ENCODE results near the gene CDK17. TPM values are rescaled to one million over a fixed set of nuclear protein-coding genes. Genes with fewer than 3 reads are reported as not detected.
A peak's percentile ranks its signal among the peaks of the same experiment; 100 is the strongest.

The CDK17 gene
- 10 to 100 TPM; 34.7 to 79.5 TPM for total RNA-seq

DNA sequence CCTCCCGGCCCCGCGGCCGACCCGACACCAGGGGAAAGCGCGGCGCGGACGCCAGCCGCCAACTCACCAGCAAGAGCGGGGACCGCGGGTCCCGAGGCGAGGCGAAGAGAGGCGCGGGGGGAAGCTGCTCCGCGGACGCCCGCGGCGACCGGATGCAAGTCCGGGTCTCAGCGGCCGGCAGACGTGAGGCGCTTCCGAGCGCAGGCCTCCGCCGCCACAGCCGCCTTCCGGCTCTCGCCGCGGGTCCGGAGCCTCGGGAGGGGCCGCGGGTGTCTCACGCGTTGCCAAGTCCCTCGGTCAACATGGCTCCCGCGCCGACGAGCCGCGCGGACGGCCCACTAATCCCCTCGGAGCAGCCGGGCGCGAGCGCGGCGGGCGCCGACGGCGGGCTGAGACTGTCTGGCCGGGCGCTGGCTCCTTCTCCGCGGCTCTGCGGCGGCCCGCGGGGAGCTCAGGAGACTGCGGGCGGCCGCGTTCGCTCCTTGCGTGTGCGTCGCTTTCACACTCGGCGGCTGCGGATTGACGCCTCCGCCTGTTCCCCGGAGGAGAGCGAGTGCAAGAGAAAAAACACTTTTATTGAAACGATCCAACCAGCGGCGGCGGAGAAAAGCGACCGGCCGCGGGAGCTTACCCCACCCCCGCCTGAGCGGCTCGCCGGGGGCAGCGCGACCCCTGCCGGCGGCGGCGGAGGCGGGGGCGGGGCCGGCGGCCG lies at the start of gene CDK17:
Gene CDK17, minus strand, starts transcription at position 521 of the 712 bp plus-strand sequence. CDS start 65,603 bp downstream, outside the sequence.
- 0% methylated on average over 9 of the region's 112 CpGs for WGBS
- H3K27me3 ChIP-seq (replicated peaks; ENCODE audit: insufficient read depth): no peaks in the 10 kb centered on the region
- H3K36me3 ChIP-seq: no peaks in the 10 kb centered on the region
- H3K4me1 ChIP-seq (replicated peaks): no peaks in the 10 kb centered on the region
- H3K27ac ChIP-seq: peak within 1 kb of the TSS; percentile 96 to 97
- H3K4me3 ChIP-seq: peak within 1 kb of the TSS; percentile 87 to 95
- TF ChIP-seq, protein P1, sequence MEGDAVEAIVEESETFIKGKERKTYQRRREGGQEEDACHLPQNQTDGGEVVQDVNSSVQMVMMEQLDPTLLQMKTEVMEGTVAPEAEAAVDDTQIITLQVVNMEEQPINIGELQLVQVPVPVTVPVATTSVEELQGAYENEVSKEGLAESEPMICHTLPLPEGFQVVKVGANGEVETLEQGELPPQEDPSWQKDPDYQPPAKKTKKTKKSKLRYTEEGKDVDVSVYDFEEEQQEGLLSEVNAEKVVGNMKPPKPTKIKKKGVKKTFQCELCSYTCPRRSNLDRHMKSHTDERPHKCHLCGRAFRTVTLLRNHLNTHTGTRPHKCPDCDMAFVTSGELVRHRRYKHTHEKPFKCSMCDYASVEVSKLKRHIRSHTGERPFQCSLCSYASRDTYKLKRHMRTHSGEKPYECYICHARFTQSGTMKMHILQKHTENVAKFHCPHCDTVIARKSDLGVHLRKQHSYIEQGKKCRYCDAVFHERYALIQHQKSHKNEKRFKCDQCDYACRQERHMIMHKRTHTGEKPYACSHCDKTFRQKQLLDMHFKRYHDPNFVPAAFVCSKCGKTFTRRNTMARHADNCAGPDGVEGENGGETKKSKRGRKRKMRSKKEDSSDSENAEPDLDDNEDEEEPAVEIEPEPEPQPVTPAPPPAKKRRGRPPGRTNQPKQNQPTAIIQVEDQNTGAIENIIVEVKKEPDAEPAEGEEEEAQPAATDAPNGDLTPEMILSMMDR (IDR thresholded peaks at IDR 0.05): peak; percentile 16 to 77 (median 60)
- TF ChIP-seq POLR2AphosphoS5 (IDR thresholded peaks at IDR 0.05) (peak; percentile 28), POLR2A (IDR thresholded peaks at IDR 0.05) (peak; percentile 67)
- peak; percentile 77 for DNase-seq (ENCODE audit: low spot score)
- no peaks in the 10 kb centered on the region for H3K9me3 ChIP-seq
- intact Hi-C loops (cut with DNase I): loop anchor here (5.0 to 10.0 kb wide), 6 partner anchors 55 to 335 kb away; no protein-coding TSS in a partner anchor

DNA sequence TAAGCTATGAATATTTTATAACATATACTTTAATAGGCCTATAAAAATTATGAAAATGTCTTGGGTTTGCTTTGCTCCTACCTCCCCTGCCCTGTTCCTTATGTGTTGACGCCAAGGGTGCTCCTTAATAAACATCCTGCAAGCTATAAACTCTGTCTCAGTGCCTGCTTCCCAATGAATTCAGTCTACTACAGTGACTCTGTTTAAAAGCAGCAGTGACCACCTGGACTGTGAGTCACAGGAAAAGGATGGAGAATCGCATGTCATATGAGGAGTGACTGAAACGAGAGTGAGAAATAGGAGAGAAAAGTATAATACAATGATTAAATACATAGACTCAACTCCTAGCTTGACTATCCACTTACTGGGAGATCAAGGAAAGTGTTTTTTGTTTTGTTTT lies 48.1 kb upstream of the CDK17 start:
- intact Hi-C loops (cut with DNase I): no loop called here
- no peaks in the 10 kb centered on the region for H3K27me3 ChIP-seq (replicated peaks; ENCODE audit: insufficient read depth)
- H3K4me1 ChIP-seq (replicated peaks): no peaks in the 10 kb centered on the region
- no peak overlapping the region for H3K27ac ChIP-seq
- H3K9me3 ChIP-seq: no peaks in the 10 kb centered on the region
- H3K36me3 ChIP-seq: no peaks in the 10 kb centered on the region
- H3K4me3 ChIP-seq: no peak overlapping the region
- peak; percentile 9 for DNase-seq (ENCODE audit: low spot score)
- WGBS: 53% methylated on average over 3 of the region's 3 CpGs
- TF ChIP-seq POLR2A (IDR thresholded peaks at IDR 0.05) (no peak), POLR2AphosphoS5 (IDR thresholded peaks at IDR 0.05) (peak; percentile 49)
- TF ChIP-seq, protein P1 (IDR thresholded peaks at IDR 0.05): no peak

DNA sequence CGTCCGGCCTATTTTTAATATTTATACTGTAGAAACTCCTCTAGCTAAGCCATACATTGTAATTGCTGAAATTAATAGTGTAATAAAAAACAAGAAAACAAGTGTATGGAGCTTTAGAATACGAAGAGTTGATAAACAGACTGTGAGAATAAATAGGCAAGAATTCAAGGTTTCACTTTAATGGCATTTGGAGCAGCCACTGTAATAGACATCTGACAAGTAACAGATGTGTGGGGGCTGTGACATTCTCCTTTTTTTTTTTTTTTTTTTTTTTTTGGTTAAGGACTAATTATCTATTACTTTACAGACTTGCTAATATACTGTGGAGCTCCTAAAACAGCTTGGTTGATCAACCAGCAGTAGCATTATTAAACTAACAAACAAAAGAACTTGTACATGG lies 47.0 kb upstream of the CDK17 start:
- Histone ChIP-seq H3K9me3 (no peaks in the 10 kb centered on the region), H3K27ac (no peak overlapping the region), H3K36me3 (no peaks in the 10 kb centered on the region), H3K27me3 (replicated peaks; ENCODE audit: insufficient read depth) (no peaks in the 10 kb centered on the region), H3K4me1 (replicated peaks) (no peaks in the 10 kb centered on the region), H3K4me3 (no peak overlapping the region)
- intact Hi-C loops (cut with DNase I): no loop called here
- no peak for DNase-seq (ENCODE audit: low spot score)
- TF ChIP-seq, protein P1 (IDR thresholded peaks at IDR 0.05): no peak
- TF ChIP-seq POLR2A (IDR thresholded peaks at IDR 0.05): no peak
- no peak for TF ChIP-seq POLR2AphosphoS5 (IDR thresholded peaks at IDR 0.05)
- 90% methylated on average over 3 of the region's 3 CpGs for WGBS

DNA sequence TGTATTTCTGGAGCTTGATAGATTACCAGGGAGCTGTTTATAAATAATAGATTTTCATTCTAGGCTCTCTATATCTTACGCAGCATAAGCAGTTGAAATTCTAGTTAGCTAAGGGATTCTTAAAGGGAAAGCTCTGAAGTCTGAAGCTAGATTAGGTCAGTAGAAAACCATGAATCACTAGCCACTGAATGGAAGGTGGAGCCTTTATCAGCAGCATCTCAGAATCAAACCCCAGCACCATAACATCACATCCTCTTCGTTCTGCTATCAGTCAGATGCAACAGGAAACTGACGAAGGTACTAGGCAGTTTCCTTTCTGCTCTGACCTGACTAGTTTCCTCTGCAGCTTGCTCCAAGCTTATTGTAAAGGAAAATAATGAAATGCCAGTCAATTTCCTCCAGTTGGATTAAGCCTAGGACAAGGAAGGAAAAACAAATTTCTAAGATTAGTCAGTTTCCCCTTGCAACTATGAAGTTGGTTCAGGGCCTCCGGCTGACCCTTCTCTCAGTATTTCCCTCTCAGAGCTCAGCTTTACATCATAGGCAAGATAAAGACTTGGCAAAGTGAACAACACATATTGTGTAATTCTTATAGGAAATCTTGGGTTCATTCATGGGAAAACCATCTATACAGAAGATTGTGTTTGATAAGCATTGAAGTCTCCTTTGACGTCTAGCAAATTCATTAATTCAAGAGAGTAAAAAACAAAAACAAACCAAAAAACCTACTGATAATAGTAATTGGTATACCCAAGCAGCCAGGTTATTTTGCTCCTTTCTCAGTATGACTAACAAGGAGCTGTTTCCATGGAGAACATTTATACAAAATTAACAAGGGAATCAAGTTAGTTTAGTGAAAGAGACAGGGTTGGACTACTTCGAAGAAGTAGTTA lies 45.7 kb upstream of the CDK17 start:
- WGBS: 63% methylated on average over 6 of the region's 6 CpGs
- H3K4me3 ChIP-seq: no peak overlapping the region
- H3K9me3 ChIP-seq: no peaks in the 10 kb centered on the region
- H3K27me3 ChIP-seq (replicated peaks; ENCODE audit: insufficient read depth): no peaks in the 10 kb centered on the region
- intact Hi-C loops (cut with DNase I): no loop called here
- H3K27ac ChIP-seq: peak overlapping the region; percentile 12 to 20
- DNase-seq (ENCODE audit: low spot score): no peak
- no peaks in the 10 kb centered on the region for H3K36me3 ChIP-seq
- no peaks in the 10 kb centered on the region for H3K4me1 ChIP-seq (replicated peaks)
- TF ChIP-seq POLR2A (IDR thresholded peaks at IDR 0.05) (no peak), POLR2AphosphoS5 (IDR thresholded peaks at IDR 0.05) (peak; percentile 50)

DNA sequence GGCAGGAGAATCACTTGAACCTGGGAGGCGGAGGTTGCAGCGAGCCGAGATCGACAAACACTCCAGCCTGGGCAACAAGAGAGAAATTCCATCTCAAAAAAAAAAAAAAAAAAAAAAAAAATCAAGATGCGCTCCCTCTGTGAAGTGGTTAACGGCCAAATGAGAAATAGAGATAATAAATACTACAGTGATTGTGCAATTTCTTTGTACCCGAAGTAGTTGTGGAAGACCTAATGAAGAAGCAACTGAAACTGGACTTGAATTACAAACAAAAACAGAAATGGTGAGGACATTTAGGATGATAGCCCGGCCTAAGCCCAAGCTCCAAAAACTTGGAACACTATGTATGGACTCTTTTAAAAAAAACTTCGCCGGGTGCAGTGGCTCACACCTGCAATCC lies 44.2 kb upstream of the CDK17 start:
- no peaks in the 10 kb centered on the region for H3K36me3 ChIP-seq
- H3K27ac ChIP-seq: no peak overlapping the region
- no peaks in the 10 kb centered on the region for H3K27me3 ChIP-seq (replicated peaks; ENCODE audit: insufficient read depth)
- WGBS: 97% methylated on average over 10 of the region's 10 CpGs
- intact Hi-C loops (cut with DNase I): no loop called here
- DNase-seq (ENCODE audit: low spot score): no peak
- TF ChIP-seq POLR2AphosphoS5 (IDR thresholded peaks at IDR 0.05) (no peak), POLR2A (IDR thresholded peaks at IDR 0.05) (no peak)
- TF ChIP-seq, protein P1 (IDR thresholded peaks at IDR 0.05): no peak
- no peaks in the 10 kb centered on the region for H3K4me1 ChIP-seq (replicated peaks)
- H3K4me3 ChIP-seq: no peak overlapping the region
- no peaks in the 10 kb centered on the region for H3K9me3 ChIP-seq

Data from prostate gland (tissue), 2 donors.